ENCODE data around the gene RAC3.
A peak's percentile ranks its signal among the peaks of the same experiment; 100 is the strongest.

Gene RAC3

GRCh38 chr17:82013772-82014321 lies 17.6 kb upstream of the RAC3 start:
- DNase-seq, result no peak

DNA sequence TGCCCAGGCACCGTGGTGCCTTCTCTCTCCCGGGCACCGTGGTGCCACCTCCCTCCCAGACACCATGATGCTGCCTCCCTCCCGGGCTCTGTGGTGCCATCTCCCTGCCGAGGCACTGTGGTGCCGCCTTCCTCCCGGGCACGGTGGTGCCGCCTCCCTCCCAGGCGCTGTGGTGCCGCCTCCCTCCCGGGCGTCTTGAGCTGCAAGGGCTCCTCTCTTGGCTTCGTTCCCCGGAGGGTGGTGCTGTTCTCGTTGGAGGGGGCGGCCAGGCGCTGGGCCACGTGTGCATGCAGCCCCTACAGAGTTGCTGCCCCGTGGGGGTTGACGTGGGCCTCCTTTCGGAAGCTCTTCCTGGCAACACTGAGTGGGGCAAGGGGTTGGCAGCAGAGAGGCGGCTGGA lies 17.0 kb upstream of the RAC3 start:
- no peak for DNase-seq

- DNase-seq, result no peak
Measured at GRCh38 chr17:82014971-82015310, 16.5 kb upstream of the RAC3 start.

GRCh38 chr17:82015311-82015971 lies 16.0 kb upstream of the RAC3 start:
- no peak for DNase-seq

GRCh38 chr17:82016061-82016874 lies 15.2 kb upstream of the RAC3 start:
- no peak for DNase-seq

GRCh38 chr17:82016875-82017459 lies 14.5 kb upstream of the RAC3 start:
- DNase-seq, result no peak

GRCh38 chr17:82017612-82018151 lies 13.8 kb upstream of the RAC3 start:
- no peak for DNase-seq

DNA sequence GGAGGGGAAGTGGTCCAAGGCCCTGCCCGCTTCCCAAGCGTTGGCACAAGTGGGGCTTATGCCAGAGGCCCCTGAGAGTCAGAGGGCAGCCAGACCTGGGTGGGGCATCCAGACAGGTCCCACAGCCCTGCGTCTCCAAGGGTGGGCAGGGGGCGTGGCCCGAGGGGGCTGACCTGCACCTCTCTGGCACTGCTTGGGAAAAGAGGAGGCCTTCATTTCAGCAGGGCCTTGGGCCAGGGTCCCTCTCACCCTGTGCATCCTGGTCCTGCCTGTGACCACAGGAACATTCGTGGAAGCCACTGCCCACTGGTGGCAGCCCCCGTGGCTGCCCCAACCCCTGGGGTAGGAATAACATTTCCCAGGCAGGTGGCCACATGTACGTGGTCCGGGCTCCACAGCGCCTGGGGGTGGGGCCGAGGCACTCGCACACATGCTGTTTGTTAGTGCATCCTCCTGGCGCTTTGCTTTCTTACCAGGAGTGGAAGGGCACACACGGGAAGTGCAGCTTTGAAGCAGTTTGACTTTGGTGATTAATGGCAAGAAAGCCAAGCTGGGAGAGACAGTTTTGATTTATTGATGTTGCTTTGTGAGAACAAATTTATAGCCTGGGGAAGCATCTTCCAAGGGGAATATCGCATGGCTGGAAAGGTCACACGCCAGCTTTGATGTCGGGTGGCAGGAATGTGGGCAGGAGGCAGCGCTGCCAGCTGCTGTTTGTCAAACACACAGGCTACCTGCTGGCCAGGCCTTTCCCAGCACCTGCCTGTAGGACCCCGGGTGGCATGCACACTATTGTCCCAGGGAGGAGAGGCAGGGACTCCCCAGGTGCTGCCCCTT lies 13.1 kb upstream of the RAC3 start:
- no peak for DNase-seq

DNA sequence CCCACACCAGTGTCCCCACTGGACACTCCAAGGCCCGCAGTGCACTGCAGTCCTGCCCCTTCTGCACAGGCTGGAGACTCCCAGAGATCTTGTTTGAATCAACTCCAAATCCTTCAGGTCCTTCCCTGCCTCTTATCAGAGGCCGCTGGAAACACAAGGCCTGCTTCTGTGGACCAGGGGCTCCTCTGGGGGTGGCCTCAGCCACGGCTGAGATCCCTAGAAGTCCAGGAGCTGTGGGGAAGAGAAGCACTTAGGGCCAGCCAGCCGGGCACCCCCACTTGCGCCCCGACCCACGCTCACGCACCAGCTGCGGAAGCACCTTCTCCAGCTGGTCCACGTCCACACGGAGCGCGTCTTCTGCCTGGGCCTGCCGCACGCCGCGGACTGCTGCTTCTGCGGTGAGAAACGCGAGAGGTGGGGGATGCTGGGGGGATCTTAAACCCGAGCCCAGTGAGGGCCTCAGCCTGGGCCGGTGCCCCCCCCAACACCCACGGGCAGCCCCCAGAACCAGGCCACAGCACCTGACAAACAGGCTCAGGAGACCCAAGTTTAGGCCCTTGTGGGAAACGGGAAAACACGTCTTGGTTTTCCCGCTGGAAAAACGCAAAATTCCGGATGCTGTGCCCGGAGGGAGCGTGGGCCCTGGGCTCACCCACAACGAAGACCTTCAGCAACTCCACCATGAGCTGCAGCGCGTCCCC lies 12.3 kb upstream of the RAC3 start:
- DNase-seq, result no peak

- DNase-seq, result no peak
Measured at GRCh38 chr17:82019690-82020571, 11.5 kb upstream of the RAC3 start.

GRCh38 chr17:82020572-82021106 lies 10.8 kb upstream of the RAC3 start:
- DNase-seq, result no peak

DNA sequence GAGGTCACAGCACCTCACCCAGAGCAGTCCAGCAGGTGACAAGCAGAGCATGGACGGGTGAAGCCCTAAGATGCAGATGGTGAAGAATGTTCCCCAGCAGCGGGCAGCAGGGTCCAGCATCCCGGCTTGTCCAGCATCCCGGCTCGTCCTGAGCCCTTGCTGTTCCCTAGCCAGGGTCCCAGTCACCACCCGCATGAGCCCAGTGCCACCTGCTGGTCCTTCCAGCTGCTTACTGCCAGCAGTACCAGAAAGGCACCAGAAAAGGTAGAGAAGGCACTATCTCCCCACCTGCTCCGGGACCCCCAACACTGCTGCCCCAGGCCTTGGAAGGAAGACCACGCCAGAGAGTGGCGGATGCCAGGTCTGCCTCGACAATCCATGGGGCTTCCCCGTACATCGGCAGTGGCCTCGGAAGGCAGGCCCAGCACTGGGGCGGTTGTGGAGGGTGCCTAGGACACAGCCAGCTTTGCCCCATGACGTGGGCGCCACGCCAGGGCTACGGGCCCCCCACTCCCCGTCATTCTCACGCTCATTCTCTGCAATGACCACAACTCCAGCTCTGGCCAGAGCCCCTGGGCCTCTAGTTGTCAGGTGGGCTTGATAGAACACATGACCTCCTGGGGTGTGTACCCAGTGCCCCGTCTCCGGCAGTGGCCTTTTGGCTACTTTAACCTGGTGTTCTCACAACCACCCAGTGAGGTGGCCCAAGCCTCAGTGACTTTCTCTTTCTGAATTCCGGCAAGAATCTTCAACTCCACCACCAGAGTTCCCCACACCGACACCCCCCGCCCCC lies 10.2 kb upstream of the RAC3 start:
- DNase-seq, result no peak

GRCh38 chr17:82021900-82022309 lies 9.6 kb upstream of the RAC3 start:
- DNase-seq, result no peak

- DNase-seq, result no peak
Measured at GRCh38 chr17:82022310-82022980, 9.0 kb upstream of the RAC3 start, which contains the start of gene CENPX. Gene CENPX (minus strand): TSS chr17:82022878. CDS start chr17:82022861, 17 bp downstream.

DNA sequence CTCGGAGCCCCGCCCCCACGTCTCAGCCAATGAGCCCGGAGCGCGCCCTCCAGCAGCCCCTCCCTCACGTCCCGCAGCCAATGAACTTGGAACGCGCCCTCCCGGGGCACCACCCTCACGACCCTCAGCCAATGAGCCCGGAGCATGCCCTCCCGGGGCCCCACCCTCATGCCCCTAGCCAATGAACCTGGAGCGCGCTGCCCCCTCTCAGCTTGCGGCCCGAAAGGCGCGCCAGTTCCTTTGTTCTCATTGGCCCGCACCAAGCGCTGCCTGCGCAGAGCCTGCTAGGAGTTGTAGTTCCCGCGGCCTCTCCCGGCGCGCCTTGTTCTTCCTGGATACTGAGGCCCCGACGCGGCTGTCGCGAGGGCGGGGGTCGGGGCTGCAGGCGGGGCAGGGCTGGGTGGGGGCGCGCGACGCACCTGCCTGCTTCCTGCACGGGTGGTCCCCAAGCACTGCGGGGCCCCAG lies 8.5 kb upstream of the RAC3 start, which contains the start of gene LRRC45:
TSS of gene LRRC45 (plus strand) at position 325 of the 466 bp plus-strand sequence. CDS start 339 bp downstream, outside the sequence.
- peak; percentile 98 for DNase-seq

DNA sequence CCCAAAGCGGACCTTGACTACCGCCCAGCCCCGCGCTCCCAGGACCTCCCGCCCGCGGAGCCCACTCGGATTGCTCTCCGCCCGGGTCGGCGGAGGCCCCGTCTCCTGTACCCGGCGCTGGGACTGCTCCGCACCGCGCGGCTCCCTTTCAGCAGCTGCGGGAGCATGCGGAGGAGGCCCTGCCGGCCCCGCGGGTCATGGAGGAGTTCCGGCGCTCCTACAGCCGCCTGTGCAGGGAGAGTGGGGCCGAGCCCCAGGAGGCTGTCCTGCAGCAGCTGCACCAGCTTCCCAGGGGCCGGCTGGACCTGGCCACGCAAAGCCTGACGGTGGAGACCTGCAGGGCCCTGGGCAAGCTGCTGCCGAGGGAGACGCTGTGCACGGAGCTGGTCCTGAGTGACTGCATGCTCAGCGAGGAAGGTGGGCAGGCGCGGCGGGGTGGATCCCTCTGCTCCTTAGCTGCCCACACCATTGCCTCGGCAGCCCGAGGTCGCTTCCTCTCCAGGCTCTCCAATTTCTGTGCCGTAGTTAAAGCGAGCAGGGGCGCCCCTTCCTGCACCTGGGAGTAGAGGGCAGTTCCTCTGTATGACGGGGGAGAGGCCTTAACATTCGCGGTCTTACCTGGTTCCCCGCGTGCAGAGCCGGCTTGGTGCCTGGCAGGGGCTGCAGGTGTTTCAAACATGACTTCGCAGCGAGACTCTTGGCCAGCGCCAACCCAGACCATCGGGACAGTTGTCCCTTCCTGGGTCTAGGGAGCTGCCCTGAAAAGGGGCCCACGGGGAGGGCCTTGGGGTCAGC lies 7.8 kb upstream of the RAC3 start:
- DNase-seq, result no peak

DNA sequence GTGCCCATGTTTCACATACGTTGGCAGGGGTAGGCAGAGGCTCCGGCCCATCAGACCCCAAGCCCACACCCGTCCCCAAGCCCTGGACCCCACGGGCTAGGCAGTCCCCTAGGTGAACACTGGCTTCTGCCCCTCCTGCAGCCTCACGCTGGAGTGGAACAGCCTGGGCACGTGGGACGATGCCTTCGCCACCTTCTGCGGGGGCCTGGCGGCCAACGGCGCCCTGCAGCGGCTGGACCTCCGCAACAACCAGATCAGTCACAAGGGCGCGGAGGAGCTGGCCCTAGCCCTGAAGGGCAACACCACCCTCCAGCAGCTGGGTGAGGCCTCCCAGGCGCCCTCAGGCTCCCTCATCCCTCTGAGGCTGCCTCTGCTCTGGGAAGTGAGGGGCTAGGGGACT lies 6.6 kb upstream of the RAC3 start:
- no peak for DNase-seq
